Mesenchymal stem cell (in vitro differentiated cells and primary cell): Measurements from ENCODE around the gene IGF1R.

Experiments
- DNase-seq: peaks from one replicate; pipeline ENCODE4 v3.0.0-alpha.2; 2013
- H2AFZ ChIP-seq: one replicate; pipeline ENCODE4 v1.6.1; 2013; ENCODE audit warnings: low read depth, mild to moderate bottlenecking, control low read depth, inconsistent platforms, low read length, moderate library complexity
- H2AK5ac ChIP-seq: 2 replicates; pipeline ENCODE4 v1.6.1; 2013; ENCODE audit warnings: low read length, moderate library complexity, mild to moderate bottlenecking, inconsistent platforms; ENCODE audit not compliant: severe bottlenecking
- H2BK120ac ChIP-seq: one replicate; pipeline ENCODE4 v1.6.1; 2013; ENCODE audit warnings: low read depth, mild to moderate bottlenecking, inconsistent platforms, low read length, moderate library complexity
- H2BK12ac ChIP-seq, 2 experiments: one replicate each; pipeline ENCODE4 v1.6.1; 2013; ENCODE audit warnings: inconsistent platforms in 2 of 2, low read length in 2 of 2, mild to moderate bottlenecking in 2 of 2, moderate library complexity in 2 of 2, control low read depth in 1 of 2
- H2BK15ac ChIP-seq: one replicate; pipeline ENCODE4 v1.6.1; 2013; ENCODE audit warnings: mild to moderate bottlenecking, low read depth, inconsistent platforms; ENCODE audit not compliant: poor library complexity, severe bottlenecking
- H2BK5ac ChIP-seq: 2 replicates; pipeline ENCODE4 v1.6.1; 2013; ENCODE audit warnings: low read depth, mild to moderate bottlenecking, low read length, control low read depth, inconsistent platforms; ENCODE audit not compliant: poor library complexity, severe bottlenecking
- H3K14ac ChIP-seq, 2 experiments: one replicate each; pipeline ENCODE4 v1.6.1; 2013; ENCODE audit warnings: inconsistent platforms in 2 of 2, low read length in 2 of 2, control low read depth in 1 of 2, mild to moderate bottlenecking in 1 of 2, moderate library complexity in 1 of 2
- H3K18ac ChIP-seq, 2 experiments: one replicate each; pipeline ENCODE4 v1.6.1; 2013; ENCODE audit warnings: inconsistent platforms in 2 of 2, low read length in 2 of 2, control low read depth in 1 of 2, low read depth in 1 of 2, mild to moderate bottlenecking in 1 of 2
- H3K23ac ChIP-seq, 2 experiments: one replicate each; pipeline ENCODE4 v1.6.1; 2013; ENCODE audit warnings: inconsistent platforms in 2 of 2, low read length in 2 of 2, mild to moderate bottlenecking in 2 of 2, moderate library complexity in 2 of 2, control low read depth in 1 of 2
- H3K27ac ChIP-seq: 2 replicates; pipeline ENCODE4 v1.5.1; 2013; ENCODE audit warnings: mild to moderate bottlenecking, moderate library complexity, low read length, control low read depth, inconsistent platforms; ENCODE audit not compliant: poor library complexity, severe bottlenecking
- H3K27me3 ChIP-seq, 2 experiments: 2 replicates each; pipeline versions ENCODE4 v1.6.1 to v1.7.0; 2013; ENCODE audit warnings: low read length in 2 of 2, mild to moderate bottlenecking in 2 of 2, moderate library complexity in 2 of 2, control low read depth in 1 of 2, inconsistent platforms in 1 of 2; ENCODE audit not compliant: control insufficient read depth in 1 of 2, insufficient read depth in 1 of 2
- H3K36me3 ChIP-seq, 2 experiments: 2 replicates each; pipeline versions ENCODE4 v1.6.1 to v1.7.0; 2013; ENCODE audit warnings: low read length in 2 of 2, control low read depth in 1 of 2, inconsistent platforms in 1 of 2, low read depth in 1 of 2, mild to moderate bottlenecking in 1 of 2; ENCODE audit not compliant: insufficient read depth in 2 of 2, control insufficient read depth in 1 of 2
- H3K4ac ChIP-seq, 2 experiments: one replicate each; pipeline ENCODE4 v1.6.1; 2013; ENCODE audit warnings: inconsistent platforms in 2 of 2, low read length in 2 of 2, mild to moderate bottlenecking in 2 of 2, moderate library complexity in 2 of 2, control low read depth in 1 of 2, low read depth in 1 of 2
- H3K4me1 ChIP-seq: 2 replicates; pipeline ENCODE4 v1.6.1; 2013; ENCODE audit warnings: low read depth, low read length, control low read depth; ENCODE audit not compliant: control insufficient read depth, insufficient read depth
- H3K4me2 ChIP-seq: 2 replicates; pipeline ENCODE4 v1.6.1; 2013; ENCODE audit warnings: low read length, mild to moderate bottlenecking, inconsistent platforms; ENCODE audit not compliant: poor library complexity, severe bottlenecking
- H3K4me3 ChIP-seq, 2 experiments: 2 replicates each; pipeline versions ENCODE4 v1.5.1 to v1.7.0; 2013; ENCODE audit warnings: low read length in 2 of 2, mild to moderate bottlenecking in 2 of 2, control low read depth in 1 of 2, low read depth in 1 of 2; ENCODE audit not compliant: insufficient read depth in 1 of 2
- H3K79me1 ChIP-seq: replicated peaks from 2 replicates; pipeline ENCODE4 v1.6.1; 2013; ENCODE audit warnings: mild to moderate bottlenecking, control low read depth, low read length, inconsistent platforms; ENCODE audit not compliant: poor library complexity, severe bottlenecking
- H3K9ac ChIP-seq: 2 replicates; pipeline ENCODE4 v1.7.0; 2013; ENCODE audit warnings: mild to moderate bottlenecking, low read length, moderate library complexity
- H3K9me3 ChIP-seq: 2 replicates; pipeline ENCODE4 v1.7.0; 2013; ENCODE audit warnings: mild to moderate bottlenecking, low read length; ENCODE audit not compliant: control insufficient read depth
- H4K8ac ChIP-seq: one replicate; pipeline ENCODE4 v1.6.1; 2013; ENCODE audit warnings: inconsistent platforms, mild to moderate bottlenecking, low read length, moderate library complexity
- H4K91ac ChIP-seq: one replicate; pipeline ENCODE4 v1.6.1; 2013; ENCODE audit warnings: mild to moderate bottlenecking, low read length, inconsistent platforms
- WGBS: methylation state at CpG from one replicate; pipeline ENCODE4 v1.1.7; 2013; ENCODE audit warnings: mixed read lengths; 5-methylcytosine and 5-hydroxymethylcytosine counted together

IGF1R gene

GRCh38 chr15:98650417-98651035 lies 2.2 kb downstream of the IGF1R start:
- peak overlapping the region; percentile 42 for H2AK5ac ChIP-seq
- peak overlapping the region; percentile 9 to 73 for H3K4ac ChIP-seq
- H2AFZ ChIP-seq = peak overlapping the region; percentile 62
- peak overlapping the region in 1 of 2 experiments; percentile 98 for H3K14ac ChIP-seq
- no peaks in the 10 kb centered on the region for H3K36me3 ChIP-seq
- peak overlapping the region; percentile 24 for H3K27ac ChIP-seq
- peak overlapping the region; percentile 94 to 99 for H3K4me3 ChIP-seq
- H3K18ac ChIP-seq = peak overlapping the region; percentile 46 to 98
- H4K8ac ChIP-seq = peak overlapping the region; percentile 66
- H3K4me1 ChIP-seq = peaks cover 6% of the 10 kb centered on the region
- peaks cover 0 to 7% of the 10 kb centered on the region in 2 experiments for H3K27me3 ChIP-seq
- H4K91ac ChIP-seq = peak overlapping the region; percentile 53
- H2BK12ac ChIP-seq = peak overlapping the region in 1 of 2 experiments; percentile 74
- H2BK5ac ChIP-seq = peak overlapping the region; percentile 51
- H2BK15ac ChIP-seq = peak overlapping the region; percentile 96
- H3K79me1 ChIP-seq = peaks cover 7% of the 10 kb centered on the region
- peak; percentile 50 for DNase-seq
- peak overlapping the region; percentile 79 for H3K4me2 ChIP-seq
- H3K23ac ChIP-seq = peak overlapping the region in 1 of 2 experiments; percentile 98
- no peaks in the 10 kb centered on the region for H3K9me3 ChIP-seq
- whole genome bisulfite sequencing = under 1% methylated on average over 51 of the region's 51 CpGs
- peak overlapping the region; percentile 92 for H3K9ac ChIP-seq
- peak overlapping the region; percentile 77 for H2BK120ac ChIP-seq

DNA sequence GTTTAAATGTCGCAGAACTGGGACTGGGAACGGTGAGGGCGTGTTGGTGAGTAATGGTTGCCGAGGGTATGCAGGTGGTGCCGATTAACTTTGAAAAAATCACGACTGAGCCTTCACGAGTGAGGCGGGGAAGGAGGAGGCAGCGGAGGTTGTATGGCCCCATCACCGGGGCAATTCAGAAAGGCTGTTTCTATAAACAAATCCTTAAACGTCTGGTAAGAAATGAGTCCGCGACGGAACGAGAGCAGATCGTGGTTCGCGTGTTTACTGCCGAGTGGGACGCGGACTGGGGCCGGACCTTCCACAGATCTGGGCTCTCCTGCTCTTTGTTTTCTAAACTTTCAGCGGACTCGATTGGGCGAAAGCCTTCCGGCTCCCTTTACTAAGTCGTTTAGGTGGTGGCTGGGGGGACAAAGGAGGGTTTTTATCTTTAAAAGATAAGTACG lies 2.7 kb downstream of the IGF1R start:
- H2AK5ac ChIP-seq = no peak overlapping the region
- H3K4me1 ChIP-seq = peaks cover 9% of the 10 kb centered on the region
- H4K91ac ChIP-seq = no peak overlapping the region
- H3K36me3 ChIP-seq = no peaks in the 10 kb centered on the region
- H3K9me3 ChIP-seq = no peaks in the 10 kb centered on the region
- H3K4me2 ChIP-seq = peak overlapping the region; percentile 79
- H2BK5ac ChIP-seq = no peak overlapping the region
- H2BK120ac ChIP-seq = no peak overlapping the region
- under 1% methylated on average over 28 of the region's 28 CpGs for whole genome bisulfite sequencing
- peak overlapping the region; percentile 10 for H3K27ac ChIP-seq
- H2AFZ ChIP-seq = peak overlapping the region; percentile 5
- no peak overlapping the region for H3K14ac ChIP-seq
- peak overlapping the region in 1 of 2 experiments; percentile 34 for H3K23ac ChIP-seq
- peak overlapping the region in 1 of 2 experiments; percentile 46 for H3K18ac ChIP-seq
- H2BK12ac ChIP-seq = no peak overlapping the region
- peaks cover 8% of the 10 kb centered on the region for H3K79me1 ChIP-seq
- peak; percentile 65 for DNase-seq
- H3K4me3 ChIP-seq = peak overlapping the region; percentile 94 to 99
- H2BK15ac ChIP-seq = peak overlapping the region; percentile 54
- H4K8ac ChIP-seq = no peak overlapping the region
- peaks cover 0 to 2% of the 10 kb centered on the region in 2 experiments for H3K27me3 ChIP-seq
- peak overlapping the region in 1 of 2 experiments; percentile 73 for H3K4ac ChIP-seq
- H3K9ac ChIP-seq = peak overlapping the region; percentile 92

DNA sequence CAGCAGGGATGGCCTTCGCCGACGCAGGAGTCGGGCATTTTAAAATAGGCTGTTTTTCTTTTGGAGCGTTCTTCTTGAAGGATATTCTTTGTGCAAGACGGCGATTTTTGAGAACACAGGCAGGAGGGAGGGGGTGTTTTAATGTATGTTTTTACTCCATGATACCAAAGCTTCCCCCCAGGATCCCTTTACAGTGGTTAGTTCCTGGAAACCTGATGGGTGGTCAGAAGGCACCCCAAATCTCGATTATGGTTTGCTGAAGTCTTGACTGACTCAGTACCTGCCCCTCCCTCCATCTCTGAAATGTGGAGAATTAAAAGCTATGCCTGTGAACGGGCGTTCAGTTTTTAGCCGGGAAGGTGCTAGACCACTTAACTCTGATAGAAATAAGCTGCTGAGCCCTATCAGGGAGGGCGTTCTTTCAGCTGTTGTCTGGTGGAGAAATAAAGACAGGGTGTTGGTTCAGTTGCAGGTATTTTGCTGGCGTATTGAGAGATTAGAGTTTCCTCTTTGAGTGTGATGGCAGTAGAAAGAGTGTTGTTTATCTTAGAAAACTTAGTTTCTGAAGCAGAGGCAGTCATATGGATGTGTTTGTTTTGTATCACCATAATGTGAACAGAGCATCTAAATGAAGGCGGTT lies 3.4 kb downstream of the IGF1R start:
- no peak overlapping the region for H2AK5ac ChIP-seq
- no peak overlapping the region for H3K23ac ChIP-seq
- H4K91ac ChIP-seq = no peak overlapping the region
- H3K4ac ChIP-seq = no peak overlapping the region
- no peak overlapping the region for H2BK5ac ChIP-seq
- no peak overlapping the region for H2AFZ ChIP-seq
- no peak overlapping the region for H3K14ac ChIP-seq
- H3K9me3 ChIP-seq = no peaks in the 10 kb centered on the region
- H4K8ac ChIP-seq = no peak overlapping the region
- H3K27ac ChIP-seq = peak overlapping the region; percentile 10
- H3K4me3 ChIP-seq = peak overlapping the region in 1 of 2 experiments; percentile 94
- H2BK15ac ChIP-seq = no peak overlapping the region
- no peak overlapping the region for H2BK120ac ChIP-seq
- 7% methylated on average over 10 of the region's 14 CpGs for WGBS
- no peaks in the 10 kb centered on the region for H3K27me3 ChIP-seq
- peak overlapping the region; percentile 92 for H3K9ac ChIP-seq
- H3K4me1 ChIP-seq = peaks cover 9% of the 10 kb centered on the region
- peak; percentile 30 for DNase-seq
- no peak overlapping the region for H2BK12ac ChIP-seq
- H3K36me3 ChIP-seq = no peaks in the 10 kb centered on the region
- H3K79me1 ChIP-seq = peaks cover 9% of the 10 kb centered on the region
- H3K18ac ChIP-seq = no peak overlapping the region
- peak overlapping the region; percentile 79 for H3K4me2 ChIP-seq

DNA sequence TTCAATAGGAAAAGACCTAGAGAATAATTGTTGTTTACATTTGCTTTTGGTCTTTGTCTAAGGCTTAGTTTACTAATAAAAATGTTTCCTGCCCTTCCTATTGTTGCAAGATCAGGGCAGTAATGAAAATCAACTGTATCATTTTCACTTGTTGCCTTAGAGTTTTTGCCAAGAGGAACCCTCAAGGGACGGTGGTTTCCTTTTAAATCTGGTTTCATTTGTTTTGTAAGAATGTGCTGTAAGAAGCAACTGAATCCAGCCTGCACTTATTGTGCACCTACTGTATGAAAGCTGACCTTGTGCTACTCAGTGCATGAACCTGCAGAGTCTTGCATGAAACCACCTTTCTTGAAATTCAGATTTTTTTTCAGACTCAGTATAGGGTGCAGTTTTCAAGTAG lies 5.3 kb downstream of the IGF1R start:
- Histone ChIP-seq H2AFZ (no peak overlapping the region), H2AK5ac (no peak overlapping the region), H3K9ac (peak overlapping the region; percentile 92), H3K4me2 (no peak overlapping the region), H4K91ac (no peak overlapping the region), H2BK12ac (no peak overlapping the region), H3K27ac (no peak overlapping the region), H3K14ac (no peak overlapping the region), H3K9me3 (no peaks in the 10 kb centered on the region), H2BK120ac (no peak overlapping the region), H3K23ac (no peak overlapping the region), H3K4me3 (no peak overlapping the region), H3K27me3 (no peaks in the 10 kb centered on the region), H2BK5ac (no peak overlapping the region), H3K4ac (no peak overlapping the region), H3K4me1 (peaks cover 5% of the 10 kb centered on the region), H2BK15ac (no peak overlapping the region), H3K18ac (no peak overlapping the region), H3K36me3 (no peaks in the 10 kb centered on the region), H4K8ac (no peak overlapping the region), H3K79me1 (peaks cover 9% of the 10 kb centered on the region)
- 83% methylated on average over 1 of the region's 1 CpG for WGBS
- DNase-seq = no peak
